Ovary (tissue), 3 donors: Measurements from ENCODE around the gene PTPN14.
"Not testable (repeated sequence)": the region's sequence is repeated elsewhere in the genome, so short reads cannot be mapped to it uniquely, and the experiment has no call there.

Source experiments
- CTCF ChIP-seq, 3 donors: fragments of 450-650 bp in 2 of 3; fragments of 200-600 bp in 1 of 3; IDR thresholded peaks; one replicate each; pipeline versions ENCODE4 v1.5.1 to v1.8.0; 2016 to 2022; ENCODE audit warnings: antibody characterized with exemption in 3 of 3, mild to moderate bottlenecking in 1 of 3
- EP300 ChIP-seq: sonication (generic); formaldehyde crosslinking; IDR thresholded peaks from one replicate; pipeline ENCODE4 v1.6.1; 2017; ENCODE audit warnings: antibody characterized with exemption
- POLR2A ChIP-seq: fragments of 450-650 bp; IDR thresholded peaks from one replicate; pipeline ENCODE4 v1.6.1; 2017; ENCODE audit warnings: antibody characterized with exemption, mild to moderate bottlenecking, moderate library complexity
- donor health status: DM: no; HTN: no; CAD: no.

- TF ChIP-seq CTCF (IDR thresholded peaks at IDR 0.05); POLR2A; EP300: not testable (repeated sequence)
Measured at GRCh38 chr1:214481983-214482634, 69.3 kb downstream of the PTPN14 start.
